Osteocyte (in vitro differentiated cells): Measurements from ENCODE around the gene AP3D1. TPM values are rescaled to one million over a fixed set of nuclear protein-coding genes. Genes with fewer than 3 reads are reported as not detected.
A peak's percentile ranks its signal among the peaks of the same experiment; 100 is the strongest.

Source experiments
- DNase-seq: peaks from one replicate; pipeline ENCODE4 v3.0.0; 2021; ENCODE audit warnings: mixed read lengths; ENCODE audit not compliant: unreplicated experiment; ENCODE audit errors: extremely low spot score
- H3K27ac Mint-ChIP-seq: one replicate; pipeline ENCODE4 v1.8.0; 2021; ENCODE audit warnings: mild to moderate bottlenecking, mixed read lengths; ENCODE audit not compliant: unreplicated experiment
- H3K27me3 Mint-ChIP-seq: one replicate; pipeline ENCODE4 v1.8.0; 2021; ENCODE audit warnings: mixed read lengths; ENCODE audit not compliant: unreplicated experiment
- H3K36me3 Mint-ChIP-seq: one replicate; pipeline ENCODE4 v1.8.0; 2021; ENCODE audit warnings: mixed read lengths; ENCODE audit not compliant: unreplicated experiment
- H3K4me1 Mint-ChIP-seq: one replicate; pipeline ENCODE4 v1.8.0; 2021; ENCODE audit warnings: mixed read lengths; ENCODE audit not compliant: unreplicated experiment
- H3K4me3 Mint-ChIP-seq: one replicate; pipeline ENCODE4 v1.8.0; 2021; ENCODE audit warnings: mild to moderate bottlenecking, moderate library complexity, mixed read lengths; ENCODE audit not compliant: unreplicated experiment
- H3K9me3 Mint-ChIP-seq: one replicate; pipeline ENCODE4 v1.8.0; 2021; ENCODE audit warnings: mixed read lengths; ENCODE audit not compliant: unreplicated experiment
- CTCF ChIP-seq: fragments of 200-600 bp; sonication (generic); IDR thresholded peaks from 2 replicates; pipeline ENCODE4 v1.5.0; 2021; ENCODE audit warnings: antibody characterized with exemption, mild to moderate bottlenecking, moderate library complexity
- total RNA-seq: library from RNA; stranded (reverse); gene quantifications from 2 replicates; pipeline ENCODE4 v1.2.1, GENCODE V29; 2021

AP3D1 gene
- total RNA-seq, 1 donor from 2014 or later, result 139 TPM

GRCh38 chr19:2148482-2149135, 2.8 kb downstream of the AP3D1 start:
- Mint-ChIP-seq H3K9me3 (no peaks in the 10 kb centered on the region), H3K27ac (peak overlapping the region; percentile 31), H3K4me3 (peak overlapping the region; percentile 29), H3K4me1 (peaks cover 35% of the 10 kb centered on the region), H3K36me3 (peaks cover 3% of the 10 kb centered on the region), H3K27me3 (no peaks in the 10 kb centered on the region)
- TF ChIP-seq CTCF, result no peak
- no peak for DNase-seq

- Mint-ChIP-seq H3K36me3 (peaks cover 3% of the 10 kb centered on the region), H3K27ac (no peak overlapping the region), H3K27me3 (no peaks in the 10 kb centered on the region), H3K4me1 (peaks cover 33% of the 10 kb centered on the region), H3K9me3 (no peaks in the 10 kb centered on the region), H3K4me3 (no peak overlapping the region)
- no peak for DNase-seq
- no peak for TF ChIP-seq CTCF
Observed at GRCh38 chr19:2145831-2146241, 5.5 kb downstream of the AP3D1 start.

- no peak overlapping the region for H3K4me3 Mint-ChIP-seq
- H3K9me3 Mint-ChIP-seq, result no peaks in the 10 kb centered on the region
- no peaks in the 10 kb centered on the region for H3K36me3 Mint-ChIP-seq
- no peak overlapping the region for H3K27ac Mint-ChIP-seq
- TF ChIP-seq CTCF, result no peak
- peaks cover 30% of the 10 kb centered on the region for H3K4me1 Mint-ChIP-seq
- no peak for DNase-seq
- no peaks in the 10 kb centered on the region for H3K27me3 Mint-ChIP-seq
Observed at GRCh38 chr19:2144190-2144589, 7.2 kb downstream of the AP3D1 start.

GRCh38 chr19:2142173-2142829, 9.1 kb downstream of the AP3D1 start:
- Mint-ChIP-seq H3K4me1 (peaks cover 18% of the 10 kb centered on the region), H3K36me3 (peaks cover 8% of the 10 kb centered on the region), H3K4me3 (no peak overlapping the region), H3K27ac (no peak overlapping the region), H3K27me3 (no peaks in the 10 kb centered on the region), H3K9me3 (no peaks in the 10 kb centered on the region)
- no peak for TF ChIP-seq CTCF
- no peak for DNase-seq

GRCh38 chr19:2140138-2140569, 11.2 kb downstream of the AP3D1 start:
- peak overlapping the region; percentile 44 for H3K27ac Mint-ChIP-seq
- H3K4me3 Mint-ChIP-seq, result no peak overlapping the region
- H3K36me3 Mint-ChIP-seq, result peaks cover 12% of the 10 kb centered on the region
- no peak for DNase-seq
- no peaks in the 10 kb centered on the region for H3K27me3 Mint-ChIP-seq
- no peak for TF ChIP-seq CTCF
- no peaks in the 10 kb centered on the region for H3K9me3 Mint-ChIP-seq
- peaks cover 11% of the 10 kb centered on the region for H3K4me1 Mint-ChIP-seq
